Mesendoderm (in vitro differentiated cells): Measurements from ENCODE around the gene MYB. TPM values are rescaled to one million over a fixed set of nuclear protein-coding genes. Genes with fewer than 3 reads are reported as not detected.

Experiments
- DNase-seq: peaks from one replicate; pipeline ENCODE4 v3.0.0; 2013
- H2AK5ac ChIP-seq: 2 replicates; pipeline ENCODE4 v1.6.1; 2013; ENCODE audit warnings: low read length, inconsistent platforms
- H2BK120ac ChIP-seq: 2 replicates; pipeline ENCODE4 v1.6.1; 2013; ENCODE audit warnings: low read depth, mild to moderate bottlenecking, low read length, moderate library complexity, mixed read lengths
- H2BK15ac ChIP-seq: replicated peaks from 2 replicates; pipeline ENCODE4 v1.6.1; 2013; ENCODE audit warnings: low read depth, mild to moderate bottlenecking, moderate library complexity
- H2BK5ac ChIP-seq: 2 replicates; pipeline ENCODE4 v1.6.1; 2013; ENCODE audit warnings: low read length, inconsistent platforms
- H3K18ac ChIP-seq: 2 replicates; pipeline ENCODE4 v1.6.1; 2013; ENCODE audit warnings: mild to moderate bottlenecking, low read length, mixed read lengths
- H3K23ac ChIP-seq: one replicate; pipeline ENCODE4 v1.6.1; 2013; ENCODE audit warnings: low read length
- H3K27ac ChIP-seq: 2 replicates; pipeline ENCODE4 v1.5.1; 2013; ENCODE audit warnings: low read depth, mild to moderate bottlenecking, inconsistent platforms, low read length, moderate library complexity
- H3K27me3 ChIP-seq: 2 replicates; pipeline ENCODE4 v1.6.1; 2013; ENCODE audit warnings: low read length, control low read depth, mild to moderate bottlenecking, inconsistent platforms; ENCODE audit not compliant: insufficient read depth, poor library complexity
- H3K36me3 ChIP-seq: 2 replicates; pipeline ENCODE4 v1.6.1; 2013; ENCODE audit warnings: low read length, inconsistent platforms; ENCODE audit not compliant: control insufficient read depth, insufficient read depth
- H3K4ac ChIP-seq: one replicate; pipeline ENCODE4 v1.6.1; 2013; ENCODE audit warnings: low read depth, mild to moderate bottlenecking, low read length, moderate library complexity
- H3K4me1 ChIP-seq: 2 replicates; pipeline ENCODE4 v1.6.1; 2013; ENCODE audit warnings: low read depth, low read length, inconsistent platforms; ENCODE audit not compliant: control insufficient read depth
- H3K4me2 ChIP-seq: 2 replicates; pipeline ENCODE4 v1.6.1; 2013; ENCODE audit warnings: low read length
- H3K4me3 ChIP-seq: 2 replicates; pipeline ENCODE4 v1.5.1; 2013; ENCODE audit warnings: mild to moderate bottlenecking, low read length
- H3K56ac ChIP-seq: one replicate; pipeline ENCODE4 v1.6.1; 2013; ENCODE audit warnings: low read length
- H3K79me1 ChIP-seq: 2 replicates; pipeline ENCODE4 v1.6.1; 2013; ENCODE audit warnings: low read length, inconsistent platforms
- H3K79me2 ChIP-seq: 2 replicates; pipeline ENCODE4 v1.6.1; 2013; ENCODE audit warnings: mild to moderate bottlenecking, low read length; ENCODE audit not compliant: control insufficient read depth, insufficient read depth
- H3K9ac ChIP-seq: 2 replicates; pipeline ENCODE4 v1.6.1; 2013; ENCODE audit warnings: low read length, inconsistent platforms
- H4K5ac ChIP-seq: one replicate; pipeline ENCODE4 v1.6.1; 2013; ENCODE audit warnings: low read length
- H4K8ac ChIP-seq: one replicate; pipeline ENCODE4 v1.6.1; 2013; ENCODE audit warnings: low read depth, mild to moderate bottlenecking, control low read depth, low read length, moderate library complexity
- WGBS: extraction: QIAGEN DNeasy Blood & Tissue Kit; methylation state at CpG from one replicate; pipeline ENCODE4 v1.1.7; 2013; ENCODE audit warnings: low lambda C conversion rate, missing lambda C conversion rate; ENCODE audit not compliant: insufficient coverage; ENCODE audit errors: extremely low coverage; 5-methylcytosine and 5-hydroxymethylcytosine counted together
- small RNA-seq: library from polyadenylated mRNA; stranded (forward); fragments of <200 nt; extraction: miRNeasy Mini kit (QIAGEN cat#:217004); gene quantifications from one replicate; pipeline ENCODE3, GENCODE V24; 2013; ENCODE audit not compliant: insufficient read depth

Gene MYB

DNA sequence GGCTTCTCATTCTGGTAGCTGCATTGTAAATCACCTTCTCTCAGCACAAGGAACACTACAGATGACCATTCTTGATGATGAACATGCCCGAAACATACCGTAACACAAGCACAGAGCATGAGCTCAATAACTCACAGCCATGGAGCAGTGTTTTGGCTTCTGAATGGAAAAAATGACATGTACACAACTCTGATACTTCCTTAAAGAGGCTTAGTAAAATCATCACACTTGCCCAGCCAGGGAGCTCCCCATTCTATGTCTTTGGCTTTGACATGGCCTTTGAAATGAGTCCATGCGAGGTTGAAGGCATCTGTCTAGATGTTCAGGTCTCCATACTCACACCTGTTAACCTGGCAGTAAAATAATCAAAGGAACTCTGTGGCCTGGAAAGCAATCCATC is 87.6 kb downstream of the MYB start:
- H3K9ac ChIP-seq, result no peak overlapping the region
- DNase-seq, result no peak
- H3K4me1 ChIP-seq, result peaks cover 7% of the 10 kb centered on the region
- H3K4ac ChIP-seq, result no peak overlapping the region
- no peak overlapping the region for H3K23ac ChIP-seq
- no peak overlapping the region for H4K8ac ChIP-seq
- H3K4me2 ChIP-seq, result no peak overlapping the region
- no peak overlapping the region for H3K18ac ChIP-seq
- no CpG with 5 or more reads among the region's 3 CpGs for WGBS
- no peaks in the 10 kb centered on the region for H3K27me3 ChIP-seq
- no peak overlapping the region for H3K27ac ChIP-seq
- no peak overlapping the region for H2AK5ac ChIP-seq
- H2BK15ac ChIP-seq, result no peak overlapping the region
- no peak overlapping the region for H4K5ac ChIP-seq
- no peaks in the 10 kb centered on the region for H3K79me1 ChIP-seq
- H2BK120ac ChIP-seq, result no peak overlapping the region
- H2BK5ac ChIP-seq, result no peak overlapping the region
- no peaks in the 10 kb centered on the region for H3K36me3 ChIP-seq
- H3K4me3 ChIP-seq, result no peak overlapping the region
- no peaks in the 10 kb centered on the region for H3K79me2 ChIP-seq
- no peak overlapping the region for H3K56ac ChIP-seq

Small RNAs within 50 kb of the gene (small RNA-seq; reads per million reads assigned to genes)
- not detected for gene MIR548A2
